GM12878 (cell line): ENCODE results near the gene PBLD.

Experiments used
- CBX3 ChIP-seq: fragments of 200-600 bp; sonication (generic); IDR thresholded peaks from 2 replicates; pipeline ENCODE4 v1.6.1; 2016; ENCODE audit warnings: low read depth, borderline replicate concordance
- CTCF ChIP-seq, 3 experiments: IDR thresholded peaks in 2 of 3; conservative IDR thresholded peaks in 1 of 3; 2 replicates each; pipeline ENCODE4 v1.5.1; 2011; ENCODE audit warnings: low read depth in 3 of 3, low read length in 3 of 3, mild to moderate bottlenecking in 3 of 3, control low read depth in 2 of 3, moderate library complexity in 2 of 3, inconsistent platforms in 1 of 3, mixed read lengths in 1 of 3; ENCODE audit not compliant: control insufficient read depth in 2 of 3, insufficient read depth in 1 of 3; ENCODE audit errors: extremely low read depth in 1 of 3
- EP300 ChIP-seq, 2 experiments: fragments of 150-350 bp in 1 of 2; IDR thresholded peaks; 2 replicates each; pipeline ENCODE4 v1.6.1; 2011 to 2012; ENCODE audit warnings: low read depth in 2 of 2, low read length in 2 of 2, borderline replicate concordance in 1 of 2, improper control_type of control experiment in 1 of 2, inconsistent platforms in 1 of 2; ENCODE audit not compliant: control insufficient read depth in 1 of 2
- HDAC6 ChIP-seq: fragments of 200-600 bp; sonication (generic); IDR thresholded peaks from one replicate; pipeline ENCODE4 v1.8.0; 2017; ENCODE audit warnings: antibody characterized with exemption; ENCODE audit not compliant: unreplicated experiment
- MEF2A ChIP-seq: IDR thresholded peaks from 2 replicates; pipeline ENCODE4 v1.6.1; 2011; ENCODE audit warnings: low read depth, mild to moderate bottlenecking, low read length, moderate library complexity; ENCODE audit not compliant: insufficient read depth
- MXI1 ChIP-seq: fragments of 150-350 bp; IDR thresholded peaks from 2 replicates; pipeline ENCODE4 v1.6.1; 2011; ENCODE audit warnings: low read depth, mild to moderate bottlenecking, inconsistent platforms, low read length, improper control_type of control experiment
- POLR2A ChIP-seq: IDR thresholded peaks from 2 replicates; pipeline ENCODE4 v1.6.1; 2011; ENCODE audit warnings: low read depth, mild to moderate bottlenecking, low read length
- RBBP5 ChIP-seq: fragments of 200-600 bp; sonication (generic); conservative IDR thresholded peaks from 2 replicates; pipeline ENCODE4 v1.6.1; 2016
- SUZ12 ChIP-seq: fragments of 200-600 bp; sonication (generic); IDR thresholded peaks from one replicate; pipeline ENCODE4 v1.6.1; 2018; ENCODE audit warnings: antibody characterized with exemption, mild to moderate bottlenecking; ENCODE audit not compliant: unreplicated experiment
- ZNF274 ChIP-seq: IDR thresholded peaks from one replicate; pipeline ENCODE4 v1.8.0; 2011; ENCODE audit not compliant: insufficient read length, insufficient read depth
- ZNF687 ChIP-seq: fragments of 450-650 bp; IDR thresholded peaks from 2 replicates; pipeline ENCODE4 v1.6.1; 2017; ENCODE audit warnings: mild to moderate bottlenecking, moderate library complexity

GRCh38 chr10:68235111-68235510 lies 97.6 kb downstream of the PBLD start:
- TF ChIP-seq CTCF (IDR thresholded peaks at IDR 0.05 in 2 of 3, conservative IDR thresholded peaks at IDR 0.05 in 1 of 3; ENCODE audit: control insufficient read depth in 2 of 3, extremely low read depth in 1 of 3, insufficient read depth in 1 of 3, low read depth in 3 of 3, low read length in 3 of 3) (no peak), MXI1 (no peak), RBBP5 (no peak), EP300 (IDR thresholded peaks at IDR 0.05; ENCODE audit: borderline replicate concordance in 1 of 2, control insufficient read depth in 1 of 2, low read depth in 2 of 2, low read length in 2 of 2) (no peak), MEF2A (no peak), HDAC6 (no peak), CBX3 (no peak), SUZ12 (no peak), POLR2A (no peak), ZNF274 (no peak), ZNF687 (no peak)
